Peyer's patch (tissue), 4 donors: ENCODE data around the gene PHF21B. TPM values are rescaled to one million over a fixed set of nuclear protein-coding genes. Genes with fewer than 3 reads are reported as not detected.
A peak's percentile ranks its signal among the peaks of the same experiment; 100 is the strongest.

Experiments
- DNase-seq, 3 donors: peaks; one replicate each; pipeline ENCODE4 v3.0.0-alpha.2; 2017 to 2019
- H3K27ac ChIP-seq, 4 donors: fragments of 200-600 bp; sonication (generic); one replicate each; pipeline ENCODE4 v1.5.1; 2016 to 2019
- H3K27me3 ChIP-seq, 2 donors: fragments of 200-600 bp; sonication (generic); one replicate each; pipeline ENCODE4 v1.5.1; 2019
- H3K36me3 ChIP-seq, 3 donors: fragments of 200-600 bp; sonication (generic); one replicate each; pipeline ENCODE4 v1.5.1; 2016 to 2019
- H3K4me1 ChIP-seq, 4 donors: fragments of 200-600 bp; sonication (generic); one replicate each; pipeline ENCODE4 v1.5.1; 2016 to 2019
- H3K4me3 ChIP-seq, 4 donors: fragments of 200-600 bp; sonication (generic); 1 replicate in 3 of 4; 2 replicates in 1 of 4; pipeline ENCODE4 v1.5.1; 2016 to 2019; ENCODE audit warnings: mild to moderate bottlenecking in 1 of 4
- H3K9me3 ChIP-seq, 4 donors: fragments of 200-600 bp; sonication (generic); one replicate each; pipeline ENCODE4 v1.5.1; 2016 to 2019; ENCODE audit warnings: mild to moderate bottlenecking in 1 of 4
- CTCF ChIP-seq, 6 experiments: fragments of 450-650 bp in 4 of 6; fragments of 200-600 bp in 2 of 6; sonication (generic) in 1 of 6; IDR thresholded peaks; one replicate each; pipeline ENCODE4 v1.5.1; 2017 to 2019; ENCODE audit warnings: antibody characterized with exemption in 6 of 6, mild to moderate bottlenecking in 3 of 6, moderate library complexity in 1 of 6
- POLR2A ChIP-seq, 2 donors: fragments of 450-650 bp; IDR thresholded peaks; one replicate each; pipeline ENCODE4 v1.5.1; 2017; ENCODE audit warnings: antibody characterized with exemption in 2 of 2, mild to moderate bottlenecking in 2 of 2, moderate library complexity in 2 of 2
- total RNA-seq, 4 donors: library from RNA; depleted of rRNA; stranded (reverse); fragments of >200 nt; gene quantifications; one replicate each; pipeline ENCODE4 v1.1.0, GENCODE V29; 2016

PHF21B gene
- total RNA-seq, 4 donors from 2014 or later = not detected

GRCh38 chr22:44928711-44929358 is 81.0 kb downstream of the PHF21B start:
- no peaks in the 10 kb centered on the region for H3K9me3 ChIP-seq
- TF ChIP-seq POLR2A (IDR thresholded peaks at IDR 0.05) (no peak), CTCF (IDR thresholded peaks at IDR 0.05) (no peak)

DNA sequence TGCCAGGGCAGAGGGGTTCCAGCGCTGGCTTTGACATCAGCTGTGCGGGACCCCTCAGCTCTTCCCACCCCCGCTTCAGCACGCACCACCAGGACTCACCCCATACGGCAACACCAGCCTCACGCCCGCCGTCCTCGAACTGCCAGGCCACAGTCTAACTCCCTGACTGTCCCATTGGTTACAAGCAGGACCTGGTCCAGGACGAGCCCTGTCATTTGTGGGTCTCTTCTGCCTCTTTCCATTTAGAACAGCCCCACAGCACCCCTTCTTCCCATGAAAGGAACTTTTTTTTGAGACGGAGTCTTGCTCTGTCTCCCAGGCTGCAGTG is 81.7 kb downstream of the PHF21B start:
- Histone ChIP-seq H3K9me3 (no peaks in the 10 kb centered on the region), H3K36me3 (no peaks in the 10 kb centered on the region), H3K4me1 (no peaks in the 10 kb centered on the region), H3K4me3 (no peak overlapping the region), H3K27ac (no peak overlapping the region), H3K27me3 (no peaks in the 10 kb centered on the region)
- DNase-seq = no peak
- TF ChIP-seq POLR2A (IDR thresholded peaks at IDR 0.05) (no peak), CTCF (IDR thresholded peaks at IDR 0.05) (no peak)

More at GRCh38 chr22:44928711-44929358, 81.0 kb downstream of the PHF21B start:
- H3K4me3 ChIP-seq = no peak overlapping the region
- H3K27ac ChIP-seq = no peak overlapping the region
- no peak for DNase-seq
- no peaks in the 10 kb centered on the region for H3K36me3 ChIP-seq
- no peaks in the 10 kb centered on the region for H3K4me1 ChIP-seq
- H3K27me3 ChIP-seq = no peaks in the 10 kb centered on the region

DNA sequence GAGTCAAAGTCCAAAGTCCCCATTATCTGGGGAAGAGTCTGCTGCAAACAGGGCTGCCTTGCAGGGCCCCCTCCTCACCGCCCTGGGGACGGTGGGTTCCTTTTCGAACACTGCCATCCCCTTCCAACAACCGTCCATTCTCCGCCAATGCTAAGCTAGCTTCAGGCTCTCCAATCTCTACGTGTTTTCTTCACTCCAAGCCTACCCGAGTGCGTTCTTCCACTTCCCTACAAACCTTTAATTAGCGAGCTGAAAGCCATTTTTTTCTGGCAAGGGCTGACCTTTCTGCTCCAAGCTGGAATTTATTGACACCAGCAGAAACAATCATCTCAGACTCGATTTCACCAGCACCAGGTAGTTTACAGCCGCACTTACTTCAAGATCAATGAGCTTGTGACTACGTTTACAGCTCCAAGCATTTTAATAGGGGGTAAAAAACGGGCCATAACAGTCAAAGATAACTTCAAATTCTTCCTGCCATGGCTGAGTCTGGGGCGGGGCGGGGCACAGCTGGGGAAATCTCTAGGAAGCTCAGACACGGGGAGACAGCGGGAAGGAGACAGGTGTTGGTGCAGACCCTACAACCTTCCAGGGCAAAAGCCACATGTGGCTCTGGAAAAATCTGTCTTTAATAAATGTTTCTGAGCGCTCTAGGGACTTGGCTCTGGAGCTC is 82.2 kb downstream of the PHF21B start:
- H3K27ac ChIP-seq = no peak overlapping the region
- no peaks in the 10 kb centered on the region for H3K36me3 ChIP-seq
- no peak overlapping the region for H3K4me3 ChIP-seq
- no peaks in the 10 kb centered on the region for H3K4me1 ChIP-seq
- H3K27me3 ChIP-seq = no peaks in the 10 kb centered on the region
- no peaks in the 10 kb centered on the region for H3K9me3 ChIP-seq
- TF ChIP-seq CTCF (IDR thresholded peaks at IDR 0.05) = no peak
- TF ChIP-seq POLR2A (IDR thresholded peaks at IDR 0.05) = no peak
- DNase-seq = no peak

DNA sequence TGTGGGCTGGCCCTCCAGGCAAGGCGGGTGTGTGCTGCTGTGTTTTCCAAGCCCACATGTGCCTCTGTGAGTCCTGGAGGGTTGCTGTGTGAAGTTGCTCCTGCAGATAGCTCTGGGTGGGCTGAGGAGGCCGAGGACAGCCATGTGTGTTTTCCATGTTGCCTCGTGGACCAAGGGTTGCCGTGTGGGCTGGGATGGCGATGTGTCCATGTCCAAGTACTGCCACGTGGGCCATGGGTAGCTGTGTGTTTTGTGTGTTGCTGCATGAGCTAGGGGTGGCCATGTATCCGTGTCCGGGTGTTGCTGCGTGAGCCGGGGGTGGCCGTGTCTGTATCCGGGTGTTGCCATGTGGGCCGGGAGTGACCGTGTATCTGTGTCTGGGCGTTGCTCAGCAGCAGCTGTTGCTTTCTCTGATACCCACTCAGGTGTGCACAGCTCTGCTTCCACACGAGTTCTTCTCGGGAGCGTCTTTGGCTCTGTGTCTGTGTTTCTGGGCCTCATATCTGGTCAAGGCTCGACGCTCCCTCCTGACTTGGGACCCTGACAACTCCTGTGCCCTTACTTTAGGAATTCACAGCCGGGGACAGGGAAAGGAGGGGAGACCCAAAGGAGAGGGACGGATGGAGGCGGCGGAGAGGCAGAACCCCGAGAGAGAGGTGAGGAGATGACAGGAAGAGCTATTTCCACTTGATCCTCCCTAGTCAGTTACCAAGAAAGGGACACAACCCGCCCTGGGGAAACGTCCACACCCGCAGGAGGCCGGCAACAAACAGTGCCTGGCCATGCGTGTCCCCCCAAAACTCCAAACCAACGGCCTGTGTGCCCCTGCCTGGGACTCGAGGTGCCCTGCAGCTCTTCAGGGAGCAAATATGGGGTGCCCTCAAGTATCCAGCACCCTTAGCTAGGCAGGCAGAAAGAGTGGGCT is 83.1 kb downstream of the PHF21B start:
- DNase-seq = peak in 1 of 3 donors; percentile 39
- H3K4me1 ChIP-seq = no peaks in the 10 kb centered on the region
- TF ChIP-seq CTCF (IDR thresholded peaks at IDR 0.05) = no peak
- TF ChIP-seq POLR2A (IDR thresholded peaks at IDR 0.05) = no peak
- no peak overlapping the region for H3K4me3 ChIP-seq
- no peaks in the 10 kb centered on the region for H3K9me3 ChIP-seq
- no peak overlapping the region for H3K27ac ChIP-seq
- H3K36me3 ChIP-seq = no peaks in the 10 kb centered on the region
- no peaks in the 10 kb centered on the region for H3K27me3 ChIP-seq

DNA sequence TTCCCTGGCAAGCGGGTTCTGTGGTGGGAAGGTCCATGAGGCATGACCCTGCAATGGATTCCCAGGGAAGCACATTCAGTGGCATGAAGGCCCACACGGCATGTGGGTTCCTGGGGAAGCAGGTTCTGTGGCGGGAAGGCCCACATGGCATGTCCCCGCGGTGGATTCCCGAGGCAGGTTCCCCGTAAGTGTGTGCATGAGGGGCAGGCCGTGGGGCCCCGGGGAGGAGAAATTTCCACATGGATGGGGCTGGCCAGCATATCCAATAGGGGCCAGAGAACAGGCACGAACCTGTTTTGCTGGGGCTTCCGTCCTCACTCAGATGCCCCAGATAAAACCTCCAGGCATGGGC is 83.7 kb downstream of the PHF21B start:
- Histone ChIP-seq H3K27me3 (no peaks in the 10 kb centered on the region), H3K27ac (no peak overlapping the region), H3K36me3 (no peaks in the 10 kb centered on the region), H3K4me3 (no peak overlapping the region), H3K9me3 (no peaks in the 10 kb centered on the region), H3K4me1 (no peaks in the 10 kb centered on the region)
- TF ChIP-seq POLR2A (IDR thresholded peaks at IDR 0.05) (no peak), CTCF (IDR thresholded peaks at IDR 0.05) (no peak)
- DNase-seq = no peak
